ENCODE results near the gene HPDL. TPM values are rescaled to one million over a fixed set of nuclear protein-coding genes. Genes with fewer than 3 reads are reported as not detected.
"Not testable (repeated sequence)": the region's sequence is repeated elsewhere in the genome, so short reads cannot be mapped to it uniquely, and the experiment has no call there.

HPDL gene
- total RNA-seq = not detected
- long read RNA-seq, partial matches to known transcripts = 0 of 2 reads
- long read RNA-seq, other reads (novel, unspliced or antisense) = 0 of 2 reads

DNA sequence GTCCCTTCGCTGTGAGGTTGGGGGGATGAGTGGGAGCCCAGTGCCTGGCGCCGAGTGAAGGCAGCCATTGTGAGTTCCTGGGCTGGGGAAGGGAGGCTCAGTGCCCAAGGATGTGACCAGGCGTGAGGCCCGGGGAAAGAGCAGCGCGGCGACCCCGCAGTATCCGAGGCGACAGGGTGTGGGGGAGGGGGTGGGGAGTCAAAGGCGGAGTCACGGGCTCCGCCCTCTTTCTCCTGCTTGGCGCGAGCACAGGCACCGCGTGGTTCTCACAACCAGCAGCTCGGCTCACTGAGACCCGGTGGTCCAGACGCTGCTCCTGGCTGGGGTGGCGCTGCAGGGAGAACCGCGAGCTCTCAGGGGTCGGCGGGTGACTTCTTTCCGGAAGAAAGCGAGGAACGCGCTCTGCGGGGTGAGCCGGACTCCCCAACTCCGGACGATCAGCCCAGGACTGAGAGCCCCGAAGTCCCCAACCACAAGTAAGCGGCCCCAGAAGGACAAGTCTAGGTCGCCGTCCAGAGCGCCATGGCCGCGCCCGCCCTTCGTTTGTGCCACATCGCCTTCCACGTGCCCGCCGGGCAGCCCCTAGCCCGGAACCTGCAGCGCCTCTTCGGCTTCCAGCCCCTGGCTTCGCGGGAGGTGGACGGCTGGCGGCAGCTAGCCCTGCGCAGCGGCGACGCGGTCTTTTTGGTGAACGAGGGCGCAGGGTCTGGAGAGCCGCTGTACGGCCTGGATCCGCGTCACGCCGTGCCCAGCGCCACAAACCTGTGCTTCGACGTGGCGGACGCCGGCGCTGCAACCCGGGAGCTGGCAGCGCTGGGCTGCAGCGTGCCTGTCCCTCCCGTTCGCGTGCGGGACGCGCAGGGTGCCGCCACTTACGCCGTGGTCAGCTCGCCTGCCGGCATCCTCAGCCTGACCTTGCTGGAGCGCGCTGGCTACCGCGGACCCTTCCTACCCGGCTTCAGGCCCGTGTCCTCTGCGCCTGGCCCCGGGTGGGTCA, at the start of gene HPDL:
TSS of gene HPDL (plus strand) at position 269 of the 997 bp plus-strand sequence. CDS start at position 523, 254 bp downstream.
- Histone ChIP-seq H3K27me3 (ENCODE audit: low read depth) (no peaks in the 10 kb centered on the region), H3K9me3 (no peaks in the 10 kb centered on the region), H3K27ac (peak within 1 kb of the TSS; percentile 24), H3K4me1 (peaks cover 9% of the 10 kb centered on the region), H3K36me3 (peaks cover 23% of the 10 kb centered on the region), H3K4me3 (peak within 1 kb of the TSS; percentile 58)
- TF ChIP-seq, protein P1, sequence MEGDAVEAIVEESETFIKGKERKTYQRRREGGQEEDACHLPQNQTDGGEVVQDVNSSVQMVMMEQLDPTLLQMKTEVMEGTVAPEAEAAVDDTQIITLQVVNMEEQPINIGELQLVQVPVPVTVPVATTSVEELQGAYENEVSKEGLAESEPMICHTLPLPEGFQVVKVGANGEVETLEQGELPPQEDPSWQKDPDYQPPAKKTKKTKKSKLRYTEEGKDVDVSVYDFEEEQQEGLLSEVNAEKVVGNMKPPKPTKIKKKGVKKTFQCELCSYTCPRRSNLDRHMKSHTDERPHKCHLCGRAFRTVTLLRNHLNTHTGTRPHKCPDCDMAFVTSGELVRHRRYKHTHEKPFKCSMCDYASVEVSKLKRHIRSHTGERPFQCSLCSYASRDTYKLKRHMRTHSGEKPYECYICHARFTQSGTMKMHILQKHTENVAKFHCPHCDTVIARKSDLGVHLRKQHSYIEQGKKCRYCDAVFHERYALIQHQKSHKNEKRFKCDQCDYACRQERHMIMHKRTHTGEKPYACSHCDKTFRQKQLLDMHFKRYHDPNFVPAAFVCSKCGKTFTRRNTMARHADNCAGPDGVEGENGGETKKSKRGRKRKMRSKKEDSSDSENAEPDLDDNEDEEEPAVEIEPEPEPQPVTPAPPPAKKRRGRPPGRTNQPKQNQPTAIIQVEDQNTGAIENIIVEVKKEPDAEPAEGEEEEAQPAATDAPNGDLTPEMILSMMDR (IDR thresholded peaks at IDR 0.05) = no peak
- DNase-seq (peak; percentile 69), ATAC-seq (peak; percentile 84 to 89)
- intact Hi-C loops (cut with DNase I) = no loop called here

DNA sequence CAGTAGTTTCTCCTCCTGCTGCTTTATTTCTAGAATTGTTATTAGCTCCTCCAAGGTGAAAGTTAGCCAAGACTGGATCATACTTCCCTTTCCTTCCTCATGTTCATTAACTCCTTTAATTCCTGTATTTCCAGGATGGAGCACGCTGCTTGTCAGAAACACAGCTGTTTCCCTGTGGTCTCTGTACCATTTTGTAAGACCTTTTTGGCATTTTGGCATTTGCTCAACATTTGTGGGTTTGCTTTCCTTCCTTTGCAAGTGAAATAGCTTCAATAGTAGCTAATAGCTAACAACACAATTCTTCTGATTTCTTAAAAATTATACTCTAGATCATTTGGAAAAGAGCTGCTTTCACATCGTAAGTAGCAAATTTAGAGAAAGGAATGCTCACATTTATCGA, 44.3 kb upstream of the HPDL start:
- H3K27ac ChIP-seq = no peak overlapping the region
- no peak for ATAC-seq
- no peak for DNase-seq
- H3K36me3 ChIP-seq = no peaks in the 10 kb centered on the region
- intact Hi-C loops (cut with DNase I) = no loop called here
- no peaks in the 10 kb centered on the region for H3K4me1 ChIP-seq
- H3K27me3 ChIP-seq (ENCODE audit: low read depth) = no peaks in the 10 kb centered on the region
- TF ChIP-seq, protein P1 (IDR thresholded peaks at IDR 0.05) = no peak
- no peak overlapping the region for H3K4me3 ChIP-seq
- H3K9me3 ChIP-seq = no peaks in the 10 kb centered on the region

DNA sequence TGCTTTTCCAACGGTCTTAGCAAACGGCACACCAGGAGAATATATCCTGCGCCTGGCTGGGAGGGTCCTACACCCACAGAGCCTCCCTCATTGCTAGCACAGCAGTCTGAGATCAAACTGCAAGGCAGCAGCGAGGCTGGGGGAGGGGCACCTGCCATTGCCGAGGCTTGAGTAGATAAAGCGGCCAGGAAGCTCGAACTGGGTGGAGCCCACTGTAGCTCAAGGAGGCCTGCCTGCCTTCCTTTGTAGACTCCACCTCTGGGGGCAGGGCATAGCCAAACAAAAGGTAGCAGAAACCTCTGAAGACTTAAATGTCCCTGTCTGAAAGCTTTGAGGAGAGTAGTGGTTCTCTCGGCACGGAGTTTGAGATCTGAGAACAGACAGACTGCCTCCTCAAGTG, 41.8 kb upstream of the HPDL start:
- ATAC-seq; H3K9me3 ChIP-seq; H3K27ac ChIP-seq; H3K4me3 ChIP-seq; H3K27me3 ChIP-seq (ENCODE audit: low read depth); H3K36me3 ChIP-seq; intact Hi-C loops (cut with DNase I); DNase-seq; H3K4me1 ChIP-seq: not testable (repeated sequence)

DNA sequence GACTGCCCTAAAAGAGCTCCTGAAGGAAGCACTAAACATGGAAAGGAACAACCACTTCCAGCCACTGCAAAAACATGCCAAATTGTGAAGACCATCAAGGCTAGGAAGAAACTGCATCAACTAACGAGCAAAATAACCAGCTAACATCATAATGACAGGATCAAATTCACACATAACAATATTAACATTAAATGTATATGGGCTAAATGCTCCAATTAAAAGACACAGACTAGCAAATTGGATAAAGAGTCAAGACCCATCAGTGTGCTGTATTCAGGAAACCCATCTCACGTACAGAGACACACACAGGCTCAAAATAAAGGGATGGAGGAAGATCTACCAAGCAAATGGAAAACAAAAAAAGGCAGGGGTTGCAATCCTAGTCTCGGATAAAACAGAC, 40.2 kb upstream of the HPDL start:
- H3K27ac ChIP-seq; H3K27me3 ChIP-seq (ENCODE audit: low read depth); DNase-seq; H3K4me1 ChIP-seq; H3K4me3 ChIP-seq; intact Hi-C loops (cut with DNase I); H3K36me3 ChIP-seq; ATAC-seq; H3K9me3 ChIP-seq: not testable (repeated sequence)

DNA sequence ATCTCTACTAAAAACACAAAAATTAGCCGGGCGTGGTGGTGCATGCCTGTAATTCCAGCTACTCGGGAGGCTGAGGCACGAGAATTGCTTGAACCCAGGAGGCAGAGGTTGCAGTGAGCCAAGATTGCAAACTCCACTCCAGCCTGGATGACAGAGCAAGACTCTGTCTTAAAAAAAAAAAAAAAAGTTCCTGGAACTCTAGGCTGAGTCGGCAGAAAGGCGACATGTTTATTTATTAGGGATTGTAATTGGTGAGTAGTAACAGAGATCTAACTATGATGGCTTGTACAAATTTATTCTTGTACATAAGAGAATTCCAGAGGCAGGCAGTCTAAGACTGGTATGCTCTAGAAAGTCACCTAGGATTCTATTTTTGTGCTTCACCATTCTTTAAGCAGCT, 35.7 kb upstream of the HPDL start:
- intact Hi-C loops (cut with DNase I); H3K9me3 ChIP-seq; H3K4me1 ChIP-seq: not testable (repeated sequence)

DNA sequence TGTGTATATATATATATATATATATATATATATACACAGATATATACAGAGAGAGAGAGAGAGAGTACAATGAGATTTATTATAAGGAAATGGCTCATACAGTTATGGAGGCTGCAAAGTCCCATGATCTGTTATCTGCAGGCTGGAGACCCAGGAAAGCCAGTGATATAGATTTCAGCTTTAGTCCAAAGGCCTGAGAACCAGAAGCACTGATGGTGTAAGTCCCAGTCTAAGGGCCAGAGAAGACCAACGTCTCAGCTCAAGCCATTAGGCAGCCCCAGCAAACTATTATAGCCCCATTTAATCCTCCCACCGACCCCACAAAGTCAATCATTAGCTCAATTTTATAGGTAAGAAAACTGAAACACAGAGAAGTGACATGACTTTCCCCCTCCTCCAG, 35.0 kb upstream of the HPDL start:
- Histone ChIP-seq H3K27ac (no peak overlapping the region), H3K4me1 (no peaks in the 10 kb centered on the region), H3K9me3 (no peaks in the 10 kb centered on the region), H3K27me3 (ENCODE audit: low read depth) (no peaks in the 10 kb centered on the region), H3K36me3 (no peaks in the 10 kb centered on the region), H3K4me3 (no peak overlapping the region)
- ATAC-seq (no peak), DNase-seq (no peak)
- TF ChIP-seq, protein P1 (IDR thresholded peaks at IDR 0.05) = no peak
- intact Hi-C loops (cut with DNase I) = no loop called here

More for the DNA sequence above, 35.7 kb upstream of the HPDL start:
- H3K27ac ChIP-seq; ATAC-seq; DNase-seq; H3K36me3 ChIP-seq; H3K27me3 ChIP-seq (ENCODE audit: low read depth); H3K4me3 ChIP-seq: not testable (repeated sequence)

Measured in lower lobe of right lung (tissue), 2 donors.